Hepatocyte (in vitro differentiated cells): Measurements from ENCODE around the gene SETD1A.

Experiments used
- EZH2 ChIP-seq: fragments of 200-600 bp; sonication (generic); IDR thresholded peaks from 2 replicates; pipeline ENCODE4 v1.6.1; 2016; ENCODE audit warnings: antibody characterized with exemption, mild to moderate bottlenecking, borderline replicate concordance
- TF ChIP-seq, protein P1 (sequence below): fragments of 200-600 bp; sonication (generic); IDR thresholded peaks from 2 replicates; pipeline ENCODE4 v1.5.1; 2016; ENCODE audit warnings: antibody characterized with exemption, mild to moderate bottlenecking; ENCODE audit not compliant: poor library complexity

- TF ChIP-seq, protein P1, sequence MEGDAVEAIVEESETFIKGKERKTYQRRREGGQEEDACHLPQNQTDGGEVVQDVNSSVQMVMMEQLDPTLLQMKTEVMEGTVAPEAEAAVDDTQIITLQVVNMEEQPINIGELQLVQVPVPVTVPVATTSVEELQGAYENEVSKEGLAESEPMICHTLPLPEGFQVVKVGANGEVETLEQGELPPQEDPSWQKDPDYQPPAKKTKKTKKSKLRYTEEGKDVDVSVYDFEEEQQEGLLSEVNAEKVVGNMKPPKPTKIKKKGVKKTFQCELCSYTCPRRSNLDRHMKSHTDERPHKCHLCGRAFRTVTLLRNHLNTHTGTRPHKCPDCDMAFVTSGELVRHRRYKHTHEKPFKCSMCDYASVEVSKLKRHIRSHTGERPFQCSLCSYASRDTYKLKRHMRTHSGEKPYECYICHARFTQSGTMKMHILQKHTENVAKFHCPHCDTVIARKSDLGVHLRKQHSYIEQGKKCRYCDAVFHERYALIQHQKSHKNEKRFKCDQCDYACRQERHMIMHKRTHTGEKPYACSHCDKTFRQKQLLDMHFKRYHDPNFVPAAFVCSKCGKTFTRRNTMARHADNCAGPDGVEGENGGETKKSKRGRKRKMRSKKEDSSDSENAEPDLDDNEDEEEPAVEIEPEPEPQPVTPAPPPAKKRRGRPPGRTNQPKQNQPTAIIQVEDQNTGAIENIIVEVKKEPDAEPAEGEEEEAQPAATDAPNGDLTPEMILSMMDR, result no peak
- no peak for TF ChIP-seq EZH2
Measured at GRCh38 chr16:31000671-31001382, 43.3 kb downstream of the SETD1A start.
